ENCODE data around the gene CDHR3.

DNA sequence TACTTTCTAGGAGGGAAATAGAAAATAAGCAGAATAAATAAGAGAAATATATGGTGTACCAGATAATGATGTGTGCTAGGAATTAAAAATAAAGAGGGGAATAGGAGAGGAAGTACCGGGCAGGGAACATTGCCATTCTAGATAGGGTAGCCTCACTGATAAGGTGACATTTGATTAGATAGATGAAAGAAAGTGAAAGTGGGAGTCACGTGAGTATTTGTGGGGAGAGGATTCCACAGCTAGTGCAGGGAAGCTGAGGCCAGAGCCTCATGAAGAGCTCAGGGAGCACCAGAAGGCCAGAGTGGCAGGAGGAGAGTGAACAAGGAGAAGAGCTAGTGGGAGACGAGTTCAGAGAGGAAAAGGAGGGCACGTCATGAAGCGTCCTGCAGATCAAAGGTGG lies 49.1 kb downstream of the CDHR3 start:
- no peak for TF ChIP-seq EZH2phosphoT487 (conservative IDR thresholded peaks at IDR 0.05; ENCODE audit: low read length)
- TF ChIP-seq CTCF (IDR thresholded peaks at IDR 0.05; ENCODE audit: insufficient read depth, low read length, poor library complexity, severe bottlenecking): no peak

All from SU-DHL-6 (cell line).